Left renal pelvis (tissue), 4 donors: Measurements from ENCODE around the gene NR2C2. TPM values are rescaled to one million over a fixed set of nuclear protein-coding genes. Genes with fewer than 3 reads are reported as not detected.

Experiments used
- DNase-seq, 4 donors: peaks; one replicate each; pipeline ENCODE4 v3.0.0-alpha.2; 2013; ENCODE audit warnings: low read depth in 4 of 4, low spot score in 3 of 4
- polyA plus RNA-seq, 4 donors: library from polyadenylated mRNA; unstranded; fragments of 120-200 nt; gene quantifications; one replicate each; pipeline ENCODE4 v1.2.1, GENCODE V29; 2013; ENCODE audit not compliant: insufficient read length in 4 of 4

Gene NR2C2
- polyA plus RNA-seq, 4 donors, result 39.5 to 59.1 (median 42.9) TPM

- no peak for DNase-seq
These were observed 67.4 kb downstream of the NR2C2 start for GRCh38 chr3:15014606-15015328.

- DNase-seq, result no peak
These were observed 68.1 kb downstream of the NR2C2 start for GRCh38 chr3:15015456-15015855.

GRCh38 chr3:15017191-15017590, 69.8 kb downstream of the NR2C2 start:
- DNase-seq, result no peak

- DNase-seq, result no peak
These were observed 75.9 kb downstream of the NR2C2 start for GRCh38 chr3:15023249-15023648.

GRCh38 chr3:15023719-15024118, 76.3 kb downstream of the NR2C2 start:
- no peak for DNase-seq

- DNase-seq, result no peak
These were observed 82.2 kb downstream of the NR2C2 start for GRCh38 chr3:15029625-15030024.

- DNase-seq, result no peak
These were observed 85.3 kb downstream of the NR2C2 start for GRCh38 chr3:15032650-15033049.

GRCh38 chr3:15033103-15033502, 85.7 kb downstream of the NR2C2 start:
- DNase-seq, result no peak

GRCh38 chr3:15038306-15038705, 90.9 kb downstream of the NR2C2 start:
- no peak for DNase-seq

- DNase-seq, result no peak
These were observed 93.5 kb downstream of the NR2C2 start for GRCh38 chr3:15040844-15041243.

- no peak for DNase-seq
These were observed 94.6 kb downstream of the NR2C2 start for GRCh38 chr3:15041950-15042349.

GRCh38 chr3:15042936-15043335, 95.6 kb downstream of the NR2C2 start:
- no peak for DNase-seq

- DNase-seq, result no peak
These were observed 96.2 kb downstream of the NR2C2 start for GRCh38 chr3:15043408-15044171.

- no peak for DNase-seq
These were observed 96.9 kb downstream of the NR2C2 start for GRCh38 chr3:15044326-15044725.

- DNase-seq, result no peak
These were observed 98.3 kb downstream of the NR2C2 start for GRCh38 chr3:15045667-15046066.

GRCh38 chr3:15049584-15049983, 102.2 kb downstream of the NR2C2 start:
- DNase-seq, result no peak

- DNase-seq, result no peak
These were observed 103.2 kb downstream of the NR2C2 start for GRCh38 chr3:15050405-15051092.

GRCh38 chr3:15051531-15051930, 104.1 kb downstream of the NR2C2 start:
- no peak for DNase-seq

GRCh38 chr3:15052335-15053242, 105.2 kb downstream of the NR2C2 start:
- DNase-seq, result no peak

- DNase-seq, result no peak
These were observed 106.2 kb downstream of the NR2C2 start for GRCh38 chr3:15053541-15053940.
